Measurements from ENCODE around the gene SGMS1.

DNA sequence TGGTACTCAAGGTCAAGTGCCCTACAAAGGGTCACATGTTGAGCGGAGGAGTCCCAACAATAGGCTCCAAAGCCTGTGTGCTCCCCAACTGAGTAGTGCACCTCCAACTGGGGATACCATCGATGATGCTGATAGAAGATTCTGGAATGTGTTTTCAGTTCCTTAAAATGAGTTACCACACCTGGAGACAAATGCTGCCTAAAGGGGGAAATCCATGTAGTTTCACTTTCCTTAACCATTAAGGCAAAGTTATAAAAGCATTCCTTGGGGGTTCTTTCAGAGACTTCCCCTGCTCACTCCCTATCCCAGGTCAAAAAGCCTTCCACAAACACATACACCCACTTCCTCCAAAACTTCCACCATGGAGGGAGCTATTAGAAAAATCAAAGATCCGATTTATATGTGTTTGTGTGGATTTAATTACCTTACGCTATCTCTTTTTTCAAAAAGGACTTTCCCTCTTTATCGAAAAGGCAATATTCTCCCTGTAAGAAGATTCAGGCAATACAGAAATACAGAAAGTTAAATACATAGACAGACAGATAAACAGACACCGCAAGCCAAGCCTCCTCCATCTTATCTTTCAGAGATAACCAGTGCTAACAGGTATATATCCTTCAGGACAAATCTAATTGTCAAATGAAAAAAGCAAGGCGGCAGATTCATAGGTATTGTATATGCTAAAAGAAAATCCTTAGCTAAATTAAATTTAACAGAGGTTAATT is 236.6 kb downstream of the SGMS1 start:
- TF ChIP-seq POLR2A (IDR thresholded peaks at IDR 0.05; ENCODE audit: low read depth, low read length), result no peak
- peak; percentile 75 for TF ChIP-seq SPI1 (IDR thresholded peaks at IDR 0.05; ENCODE audit: low read depth, low read length)
- TF ChIP-seq TAF1 (IDR thresholded peaks at IDR 0.05; ENCODE audit: low read depth, low read length), result no peak

Measured in GM12891 (cell line).